Measurements from ENCODE around the gene FAM193A.

The FAM193A gene

DNA sequence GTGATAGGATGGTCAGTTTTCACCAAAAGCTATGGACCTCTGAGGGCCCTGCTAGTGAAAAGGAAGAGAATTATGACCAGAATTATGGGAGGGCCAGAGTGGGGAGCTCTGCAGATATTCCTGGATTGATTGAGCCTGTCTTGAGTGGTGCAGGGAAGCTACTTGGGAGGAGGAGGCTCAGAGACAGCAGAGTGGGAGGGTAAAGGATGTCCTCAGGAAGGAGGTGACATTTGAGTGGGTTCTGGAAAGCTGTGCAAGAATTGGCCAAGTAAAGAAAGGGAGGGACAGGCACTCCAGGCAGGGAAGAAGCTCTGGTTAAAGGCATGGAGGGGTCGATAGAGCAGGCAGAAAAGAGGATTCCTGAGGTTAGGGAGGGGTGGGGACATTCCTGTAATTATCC, 43.5 kb upstream of the FAM193A start:
- H3K4me3 ChIP-seq (ENCODE audit: control insufficient read depth, low read depth, low read length): no peak overlapping the region
- DNase-seq (ENCODE audit: low read depth): no peak
- TF ChIP-seq, protein P1, sequence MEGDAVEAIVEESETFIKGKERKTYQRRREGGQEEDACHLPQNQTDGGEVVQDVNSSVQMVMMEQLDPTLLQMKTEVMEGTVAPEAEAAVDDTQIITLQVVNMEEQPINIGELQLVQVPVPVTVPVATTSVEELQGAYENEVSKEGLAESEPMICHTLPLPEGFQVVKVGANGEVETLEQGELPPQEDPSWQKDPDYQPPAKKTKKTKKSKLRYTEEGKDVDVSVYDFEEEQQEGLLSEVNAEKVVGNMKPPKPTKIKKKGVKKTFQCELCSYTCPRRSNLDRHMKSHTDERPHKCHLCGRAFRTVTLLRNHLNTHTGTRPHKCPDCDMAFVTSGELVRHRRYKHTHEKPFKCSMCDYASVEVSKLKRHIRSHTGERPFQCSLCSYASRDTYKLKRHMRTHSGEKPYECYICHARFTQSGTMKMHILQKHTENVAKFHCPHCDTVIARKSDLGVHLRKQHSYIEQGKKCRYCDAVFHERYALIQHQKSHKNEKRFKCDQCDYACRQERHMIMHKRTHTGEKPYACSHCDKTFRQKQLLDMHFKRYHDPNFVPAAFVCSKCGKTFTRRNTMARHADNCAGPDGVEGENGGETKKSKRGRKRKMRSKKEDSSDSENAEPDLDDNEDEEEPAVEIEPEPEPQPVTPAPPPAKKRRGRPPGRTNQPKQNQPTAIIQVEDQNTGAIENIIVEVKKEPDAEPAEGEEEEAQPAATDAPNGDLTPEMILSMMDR (IDR thresholded peaks at IDR 0.05; ENCODE audit: control insufficient read depth, insufficient read depth, low read depth, low read length, missing control alignments): no peak

- no peak for DNase-seq (ENCODE audit: low read depth)
- TF ChIP-seq, protein P1 (IDR thresholded peaks at IDR 0.05; ENCODE audit: control insufficient read depth, insufficient read depth, low read depth, low read length, missing control alignments): no peak
- no peak overlapping the region for H3K4me3 ChIP-seq (ENCODE audit: control insufficient read depth, low read depth, low read length)
These were observed 41.5 kb upstream of the FAM193A start for GRCh38 chr4:2494992-2495391.

- no peak for DNase-seq (ENCODE audit: low read depth)
- TF ChIP-seq, protein P1 (IDR thresholded peaks at IDR 0.05; ENCODE audit: control insufficient read depth, insufficient read depth, low read depth, low read length, missing control alignments): no peak
- H3K4me3 ChIP-seq (ENCODE audit: control insufficient read depth, low read depth, low read length): no peak overlapping the region
These were observed 39.1 kb upstream of the FAM193A start for GRCh38 chr4:2497324-2497723.

DNA sequence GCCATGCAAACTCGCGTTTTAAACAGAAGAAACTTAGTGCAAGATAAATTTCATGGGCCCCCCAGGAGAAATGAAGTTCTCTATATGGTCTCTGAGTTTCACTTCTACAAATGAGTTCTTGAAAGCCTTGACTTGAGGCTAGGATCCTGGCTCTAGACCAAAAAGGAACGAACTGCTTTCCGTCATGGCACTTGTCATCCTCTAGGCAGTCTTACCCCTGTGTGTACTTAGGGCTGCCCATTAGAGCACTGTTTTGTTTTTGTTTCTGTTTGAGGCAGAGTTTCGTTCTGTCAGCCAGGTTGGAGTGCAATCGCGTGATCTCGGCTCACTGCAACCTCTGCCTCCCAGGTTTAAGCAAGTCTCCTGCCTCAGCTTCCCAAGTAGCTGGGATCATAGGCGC, 38.5 kb upstream of the FAM193A start:
- DNase-seq (ENCODE audit: low read depth): no peak
- H3K4me3 ChIP-seq (ENCODE audit: control insufficient read depth, low read depth, low read length): no peak overlapping the region
- TF ChIP-seq, protein P1 (IDR thresholded peaks at IDR 0.05; ENCODE audit: control insufficient read depth, insufficient read depth, low read depth, low read length, missing control alignments): no peak

GRCh38 chr4:2500547-2500946, 35.9 kb upstream of the FAM193A start:
- TF ChIP-seq, protein P1 (IDR thresholded peaks at IDR 0.05; ENCODE audit: control insufficient read depth, insufficient read depth, low read depth, low read length, missing control alignments): no peak
- no peak for DNase-seq (ENCODE audit: low read depth)
- no peak overlapping the region for H3K4me3 ChIP-seq (ENCODE audit: control insufficient read depth, low read depth, low read length)

DNA sequence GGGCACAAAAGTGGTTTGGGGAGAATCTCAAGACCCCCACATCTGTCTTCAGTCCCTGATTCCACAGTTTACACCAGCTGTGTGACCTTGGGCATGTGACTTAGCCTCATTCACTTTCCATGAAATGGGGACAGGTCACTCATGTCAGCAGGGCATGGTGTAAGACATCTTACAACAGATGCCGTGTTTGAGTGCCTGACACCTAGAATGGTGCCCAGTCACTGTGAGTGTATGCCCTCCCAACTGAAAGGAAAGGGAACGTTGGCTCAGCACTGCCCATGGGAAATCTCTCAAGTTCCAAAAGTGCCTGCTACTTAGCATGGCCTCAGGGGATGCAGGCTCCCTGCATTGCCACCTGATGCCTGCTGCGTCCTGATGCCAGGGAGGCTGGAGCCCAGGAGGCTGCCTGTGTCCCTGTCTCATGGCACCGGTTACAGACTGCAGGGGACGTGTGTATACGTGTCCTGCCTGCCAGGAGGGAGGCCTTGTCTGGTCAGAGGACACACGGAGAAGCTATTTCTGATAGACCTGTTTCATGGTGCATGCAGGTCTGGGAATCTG, 35.3 kb upstream of the FAM193A start:
- no peak overlapping the region for H3K4me3 ChIP-seq (ENCODE audit: control insufficient read depth, low read depth, low read length)
- no peak for DNase-seq (ENCODE audit: low read depth)
- TF ChIP-seq, protein P1 (IDR thresholded peaks at IDR 0.05; ENCODE audit: control insufficient read depth, insufficient read depth, low read depth, low read length, missing control alignments): no peak

DNA sequence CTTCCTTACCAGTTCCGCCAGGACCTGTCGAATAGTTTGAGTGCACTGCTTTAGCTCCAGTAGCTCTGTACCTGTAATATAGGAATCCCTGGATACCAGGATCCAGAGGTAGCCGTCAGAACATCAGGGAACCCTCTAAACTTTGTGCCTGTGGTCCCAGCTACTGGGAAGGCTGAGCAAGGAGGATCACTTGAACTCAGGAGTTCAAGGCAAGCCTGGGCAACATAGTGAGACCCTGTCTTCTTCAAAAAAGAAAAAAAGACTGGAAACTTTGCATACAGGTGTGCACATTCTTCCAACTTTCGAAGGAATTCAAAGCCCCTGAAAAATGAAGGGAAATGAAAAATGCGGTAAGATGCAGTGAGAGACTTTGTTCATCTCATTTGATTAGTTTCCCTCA, 32.6 kb upstream of the FAM193A start:
- no peak overlapping the region for H3K4me3 ChIP-seq (ENCODE audit: control insufficient read depth, low read depth, low read length)
- DNase-seq (ENCODE audit: low read depth): no peak
- TF ChIP-seq, protein P1 (IDR thresholded peaks at IDR 0.05; ENCODE audit: control insufficient read depth, insufficient read depth, low read depth, low read length, missing control alignments): no peak

Data from AG09309 (cell line).